Colonic mucosa (tissue), 4 donors: ENCODE results near the gene TSPYL4. TPM values are rescaled to one million over a fixed set of nuclear protein-coding genes. Genes with fewer than 3 reads are reported as not detected.

Experiments used
- DNase-seq: peaks from one replicate; pipeline ENCODE4 v3.0.0-alpha.2; 2020
- H3K27ac ChIP-seq: fragments of 200-600 bp; one replicate; pipeline ENCODE4 v1.8.0; 2021
- H3K27me3 ChIP-seq: fragments of 200-600 bp; one replicate; pipeline ENCODE4 v1.8.0; 2021
- H3K36me3 ChIP-seq: fragments of 200-600 bp; one replicate; pipeline ENCODE4 v1.8.0; 2021
- H3K4me1 ChIP-seq: fragments of 200-600 bp; one replicate; pipeline ENCODE4 v1.8.0; 2021; ENCODE audit warnings: mild to moderate bottlenecking
- H3K4me3 ChIP-seq: fragments of 200-600 bp; one replicate; pipeline ENCODE4 v1.8.0; 2021
- H3K9ac ChIP-seq, 2 donors: one replicate each; pipeline ENCODE4 v1.7.0; 2013; ENCODE audit warnings: control low read depth in 2 of 2, low read depth in 2 of 2, low read length in 2 of 2
- H3K9me3 ChIP-seq: fragments of 200-600 bp; one replicate; pipeline ENCODE4 v1.8.0; 2021
- CTCF ChIP-seq: fragments of 200-600 bp; IDR thresholded peaks from one replicate; pipeline ENCODE4 v1.8.0; 2022; ENCODE audit warnings: antibody characterized with exemption, mild to moderate bottlenecking
- intact Hi-C: fragments of 100-400 bp; cut with DNase I; formaldehyde crosslinking; loops from one replicate; pipeline ENCODE4 v1.14.1; 2022
- total RNA-seq, 2 donors: library from RNA; stranded (reverse); fragmentation: NEBNext Ultra II Directional in 1 of 2; extraction: Animal tissue kit (Norgen Biotek cat#: 25700) in 1 of 2; gene quantifications; one replicate each; pipeline ENCODE4 v1.2.1, GENCODE V29; 2021
- donor health status: healthy.
- donor health status: DM: no; HTN: no; CAD: no.
- donor health status: DM: no; HTN: no; CAD: no.

Gene TSPYL4
- 1 to 10 TPM; 7.0 to 8.3 TPM for total RNA-seq

- Histone ChIP-seq H3K4me1 (peaks cover 3% of the 10 kb centered on the region), H3K9me3 (no peaks in the 10 kb centered on the region), H3K9ac (peak within 1 kb of the TSS; percentile 84 to 90), H3K36me3 (no peaks in the 10 kb centered on the region), H3K4me3 (peak within 1 kb of the TSS; percentile 81), H3K27me3 (no peaks in the 10 kb centered on the region), H3K27ac (peak within 1 kb of the TSS; percentile 63)
- intact Hi-C loops: no loop called here
- no peak for TF ChIP-seq CTCF
- peak; percentile 96 for DNase-seq
These were observed at the start of gene TSPYL4 for GRCh38 chr6:116253505-116254296. TSS of gene TSPYL4 (minus strand) at chr6:116254075. CDS start at chr6:116254008, 67 bp downstream.

- Histone ChIP-seq H3K4me1 (no peaks in the 10 kb centered on the region), H3K9me3 (no peaks in the 10 kb centered on the region), H3K9ac (no peak overlapping the region), H3K27ac (no peak overlapping the region), H3K27me3 (no peaks in the 10 kb centered on the region), H3K36me3 (no peaks in the 10 kb centered on the region), H3K4me3 (no peak overlapping the region)
- DNase-seq: no peak
- intact Hi-C loops: no loop called here
- no peak for TF ChIP-seq CTCF
These were observed 47.2 kb upstream of the TSPYL4 start for GRCh38 chr6:116301104-116301503.

DNA sequence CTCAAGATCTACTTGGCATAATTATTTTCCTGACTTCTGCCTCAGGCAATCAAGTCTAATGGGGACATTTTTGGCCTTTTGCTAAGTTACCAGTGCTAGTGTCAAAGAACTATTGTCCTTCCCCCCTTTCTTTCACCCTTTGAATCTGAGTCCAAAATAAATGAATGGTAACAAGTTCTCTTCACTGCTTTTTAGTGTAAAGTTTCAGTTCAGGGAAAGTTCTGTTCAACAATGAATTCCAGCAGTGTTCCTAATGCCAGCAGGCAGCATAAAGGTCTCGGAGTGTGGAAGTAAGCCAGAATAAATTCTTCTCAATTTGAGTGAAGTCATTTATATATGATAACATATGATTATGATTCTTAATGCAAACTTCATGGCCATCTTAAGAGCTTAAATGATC, 46.7 kb upstream of the TSPYL4 start:
- no peak for DNase-seq
- no peaks in the 10 kb centered on the region for H3K9me3 ChIP-seq
- no peak overlapping the region for H3K27ac ChIP-seq
- intact Hi-C loops: no loop called here
- H3K27me3 ChIP-seq: no peaks in the 10 kb centered on the region
- no peaks in the 10 kb centered on the region for H3K36me3 ChIP-seq
- no peak overlapping the region for H3K9ac ChIP-seq
- H3K4me1 ChIP-seq: no peaks in the 10 kb centered on the region
- no peak for TF ChIP-seq CTCF
- H3K4me3 ChIP-seq: no peak overlapping the region

- Histone ChIP-seq H3K27me3 (no peaks in the 10 kb centered on the region), H3K4me3 (no peak overlapping the region), H3K27ac (no peak overlapping the region), H3K4me1 (no peaks in the 10 kb centered on the region), H3K36me3 (no peaks in the 10 kb centered on the region), H3K9me3 (no peaks in the 10 kb centered on the region), H3K9ac (no peak overlapping the region)
- no peak for DNase-seq
- intact Hi-C loops: no loop called here
- no peak for TF ChIP-seq CTCF
These were observed 45.1 kb upstream of the TSPYL4 start for GRCh38 chr6:116298973-116299372.

DNA sequence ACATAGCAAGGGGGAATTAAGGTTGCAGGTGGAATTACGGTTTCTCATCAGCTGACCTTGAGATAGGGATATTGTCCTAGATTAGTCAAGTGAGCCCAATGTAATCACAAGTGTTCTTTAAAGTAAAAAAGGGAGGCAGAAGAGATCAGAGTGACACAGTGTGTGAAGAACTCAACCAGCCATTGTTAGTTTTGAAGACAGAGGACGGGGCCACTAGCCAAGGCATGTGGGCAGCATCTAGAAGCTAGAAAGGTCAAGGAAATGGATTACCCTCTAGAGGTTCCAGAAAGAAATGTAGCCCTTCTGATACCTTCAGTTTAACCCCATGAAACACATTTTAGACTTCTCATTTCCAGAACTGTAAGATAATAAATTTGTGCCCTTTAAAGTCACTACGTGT, 44.4 kb upstream of the TSPYL4 start:
- H3K9me3 ChIP-seq: no peaks in the 10 kb centered on the region
- TF ChIP-seq CTCF: no peak
- H3K4me1 ChIP-seq: no peaks in the 10 kb centered on the region
- no peak overlapping the region for H3K27ac ChIP-seq
- intact Hi-C loops: no loop called here
- H3K9ac ChIP-seq: no peak overlapping the region
- H3K4me3 ChIP-seq: no peak overlapping the region
- no peaks in the 10 kb centered on the region for H3K27me3 ChIP-seq
- no peak for DNase-seq
- H3K36me3 ChIP-seq: no peaks in the 10 kb centered on the region
